ENCODE measurements around the gene PCDHGA6.
"Not testable (repeated sequence)": the region's sequence is repeated elsewhere in the genome, so short reads cannot be mapped to it uniquely, and the experiment has no call there.

PCDHGA6 gene

DNA sequence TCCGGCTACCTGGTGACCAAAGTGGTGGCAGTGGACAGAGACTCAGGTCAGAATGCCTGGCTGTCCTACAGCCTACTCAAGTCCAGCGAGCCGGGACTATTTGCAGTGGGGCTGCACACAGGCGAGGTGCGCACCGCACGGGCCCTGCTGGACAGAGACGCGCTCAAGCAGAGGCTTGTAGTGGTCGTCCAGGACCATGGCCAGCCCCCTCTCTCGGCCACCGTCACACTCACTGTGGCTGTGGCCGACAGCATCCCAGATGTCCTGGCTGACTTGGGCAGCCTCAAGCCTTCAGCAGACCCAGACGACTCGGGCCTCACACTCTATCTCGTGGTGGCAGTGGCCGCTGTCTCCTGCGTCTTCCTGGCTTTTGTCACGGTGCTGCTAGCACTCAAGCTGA lies 16.7 kb upstream of the PCDHGA6 start:
- in situ Hi-C loops (cut with HindIII; ENCODE audit: low sequenced_read_pairs), result no loop called here

DNA sequence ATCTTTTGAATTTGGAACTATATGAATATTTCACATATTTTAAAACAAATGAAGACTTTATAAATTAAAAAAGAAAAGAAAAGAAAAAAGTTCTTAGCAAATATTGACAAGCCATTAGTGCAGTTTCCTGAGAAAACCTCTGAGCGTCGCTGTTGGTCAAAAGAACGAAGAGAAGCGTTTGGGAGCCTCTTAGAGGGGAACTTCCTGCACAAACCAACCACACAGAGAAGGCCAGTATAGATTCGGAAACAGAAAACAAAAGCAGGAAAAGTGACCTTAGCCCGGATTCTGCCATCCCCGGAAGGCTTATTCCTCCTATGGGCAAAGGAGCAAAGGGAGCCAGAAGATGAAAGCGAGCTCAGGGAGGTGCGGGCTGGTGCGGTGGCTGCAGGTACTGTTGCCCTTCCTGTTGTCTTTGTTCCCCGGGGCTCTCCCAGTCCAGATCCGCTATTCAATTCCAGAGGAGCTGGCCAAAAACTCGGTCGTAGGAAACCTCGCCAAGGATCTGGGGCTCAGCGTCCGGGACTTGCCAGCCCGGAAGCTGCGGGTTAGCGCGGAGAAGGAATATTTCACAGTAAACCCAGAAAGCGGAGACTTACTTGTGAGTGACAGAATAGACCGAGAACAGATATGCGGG lies 13.8 kb upstream of the PCDHGA6 start, which contains the start of gene PCDHGB2:
Gene PCDHGB2 (plus strand): TSS at position 205 of the 637 bp plus-strand sequence. CDS start 142 bp downstream, at position 347.
- in situ Hi-C loops (cut with HindIII; ENCODE audit: low sequenced_read_pairs), result no loop called here

DNA sequence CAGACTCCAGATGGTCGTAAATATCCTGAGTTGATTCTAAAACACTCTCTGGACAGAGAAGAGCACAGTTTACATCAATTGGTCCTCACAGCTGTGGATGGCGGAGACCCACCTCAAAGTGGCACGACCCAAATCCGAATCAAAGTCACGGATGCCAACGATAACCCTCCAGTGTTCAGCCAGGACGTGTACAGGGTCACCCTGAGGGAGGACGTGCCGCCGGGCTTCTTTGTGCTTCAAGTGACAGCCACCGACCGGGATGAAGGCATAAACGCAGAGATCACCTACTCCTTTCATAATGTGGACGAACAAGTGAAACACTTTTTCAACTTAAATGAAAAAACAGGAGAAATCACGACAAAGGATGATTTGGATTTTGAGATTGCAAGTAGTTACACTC lies 13.0 kb upstream of the PCDHGA6 start:
- in situ Hi-C loops (cut with HindIII; ENCODE audit: low sequenced_read_pairs), result no loop called here

DNA sequence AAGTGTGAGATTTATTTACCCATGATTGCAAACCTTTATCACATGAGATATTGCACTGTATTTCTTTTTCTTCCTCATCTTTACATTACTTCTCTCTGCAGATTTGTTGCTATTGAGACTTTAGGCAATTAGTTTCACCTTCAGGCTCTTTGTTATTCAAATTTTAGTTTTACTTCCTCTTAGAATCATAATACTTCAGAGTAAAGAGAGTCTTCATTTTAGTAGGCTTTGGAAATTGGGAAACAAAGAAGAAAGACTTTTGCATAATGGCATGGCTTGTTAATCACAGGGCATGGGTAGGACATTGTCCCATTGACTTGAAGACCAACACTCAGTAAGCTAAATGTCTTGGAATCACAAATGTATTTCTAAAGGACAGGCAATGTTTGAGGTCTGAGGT lies 11.0 kb upstream of the PCDHGA6 start:
- in situ Hi-C loops (cut with HindIII; ENCODE audit: low sequenced_read_pairs), result no loop called here

DNA sequence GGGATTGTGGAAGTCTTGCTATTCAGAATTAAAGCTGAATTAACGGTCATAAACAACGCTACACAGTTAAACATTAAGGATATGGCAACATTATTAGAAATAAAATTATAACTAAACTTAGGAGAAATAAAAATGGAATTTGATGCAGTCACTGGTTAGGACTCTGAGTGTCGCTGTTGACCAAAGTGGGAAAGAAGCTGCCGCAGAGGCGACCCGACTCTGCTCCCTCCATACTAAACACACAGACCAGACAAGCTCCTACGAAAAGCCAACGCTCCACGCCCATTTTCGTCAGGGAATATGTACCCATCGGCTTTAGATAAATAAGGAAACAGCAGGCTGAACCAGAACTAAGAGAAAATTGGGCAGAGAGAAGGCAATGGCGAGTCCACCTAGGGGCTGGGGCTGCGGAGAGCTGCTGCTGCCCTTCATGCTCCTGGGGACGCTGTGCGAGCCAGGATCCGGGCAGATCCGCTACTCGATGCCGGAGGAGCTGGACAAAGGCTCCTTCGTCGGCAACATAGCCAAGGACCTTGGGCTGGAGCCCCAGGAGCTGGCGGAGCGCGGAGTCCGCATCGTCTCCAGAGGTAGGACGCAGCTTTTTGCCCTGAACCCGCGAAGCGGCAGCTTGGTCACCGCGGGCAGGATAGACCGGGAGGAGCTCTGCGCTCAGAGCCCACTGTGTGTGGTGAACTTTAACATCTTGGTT lies 9.6 kb upstream of the PCDHGA6 start, which contains the start of gene PCDHGA5:
Gene PCDHGA5 (plus strand): TSS at position 211 of the 709 bp plus-strand sequence. CDS start 169 bp downstream, at position 380.
- in situ Hi-C loops (cut with HindIII; ENCODE audit: low sequenced_read_pairs), result no loop called here

DNA sequence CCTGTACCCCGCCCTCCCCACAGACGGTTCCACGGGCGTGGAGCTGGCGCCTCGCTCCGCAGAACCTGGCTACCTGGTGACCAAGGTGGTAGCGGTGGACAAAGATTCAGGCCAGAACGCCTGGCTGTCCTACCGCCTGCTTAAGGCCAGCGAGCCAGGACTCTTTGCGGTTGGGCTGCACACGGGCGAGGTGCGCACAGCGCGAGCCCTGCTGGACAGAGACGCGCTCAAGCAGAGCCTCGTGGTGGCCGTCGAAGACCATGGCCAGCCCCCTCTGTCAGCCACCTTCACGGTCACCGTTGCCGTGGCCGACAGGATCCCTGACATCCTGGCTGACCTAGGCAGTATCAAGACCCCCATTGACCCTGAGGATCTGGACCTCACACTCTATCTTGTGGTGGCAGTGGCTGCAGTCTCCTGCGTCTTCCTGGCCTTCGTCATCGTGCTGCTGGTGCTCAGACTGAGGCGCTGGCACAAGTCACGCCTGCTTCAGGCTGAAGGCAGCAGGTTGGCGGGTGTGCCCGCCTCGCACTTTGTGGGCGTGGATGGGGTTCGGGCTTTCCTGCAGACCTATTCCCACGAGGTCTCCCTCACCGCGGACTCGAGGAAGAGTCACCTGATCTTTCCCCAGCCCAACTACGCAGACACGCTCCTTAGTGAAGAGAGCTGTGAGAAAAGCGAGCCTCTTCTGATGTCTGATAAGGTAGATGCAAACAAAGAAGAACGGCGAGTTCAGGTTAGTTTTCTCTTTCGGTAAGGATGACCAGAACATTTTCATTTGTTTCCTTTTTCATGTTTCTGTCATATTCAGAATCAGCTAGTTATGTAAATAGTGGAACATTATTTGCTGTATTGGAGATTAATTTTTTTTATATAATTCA lies 7.4 kb upstream of the PCDHGA6 start:
- in situ Hi-C loops (cut with HindIII; ENCODE audit: low sequenced_read_pairs), result no loop called here

DNA sequence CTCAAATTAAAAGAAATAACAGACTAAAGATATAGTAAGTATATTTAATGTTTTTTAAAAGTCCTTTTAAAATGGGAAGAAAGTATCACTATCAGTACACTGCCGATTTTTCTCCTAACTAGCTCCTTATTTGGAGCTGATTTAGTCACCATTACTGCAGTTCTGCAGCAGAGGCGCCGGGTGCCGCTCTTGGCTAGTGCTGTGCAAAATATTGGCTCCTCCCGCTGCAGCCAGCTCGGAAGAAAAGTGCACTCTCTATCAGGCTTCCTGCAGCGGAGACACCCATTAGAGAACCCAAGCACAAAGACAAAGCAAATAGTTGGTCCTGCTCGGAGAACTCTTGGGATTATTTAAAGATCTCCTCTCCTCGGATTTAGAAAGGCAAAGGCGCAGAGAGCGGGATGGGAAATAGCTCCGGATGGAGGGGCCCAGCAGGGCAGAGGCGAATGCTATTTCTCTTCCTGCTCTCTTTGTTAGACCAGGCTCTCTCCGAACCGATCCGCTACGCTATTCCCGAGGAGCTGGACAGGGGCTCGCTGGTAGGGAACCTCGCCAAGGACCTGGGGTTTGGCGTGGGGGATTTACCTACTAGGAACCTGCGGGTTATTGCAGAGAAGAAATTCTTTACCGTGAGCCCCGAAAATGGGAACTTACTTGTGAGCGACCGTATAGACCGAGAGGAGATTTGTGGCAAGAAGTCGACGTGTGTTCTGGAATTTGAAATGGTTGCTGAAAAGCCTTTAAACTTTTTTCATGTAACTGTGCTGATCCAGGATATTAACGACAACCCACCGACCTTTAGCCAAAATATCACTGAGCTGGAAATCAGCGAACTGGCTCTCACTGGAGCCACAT lies 3.5 kb upstream of the PCDHGA6 start, which contains the start of gene PCDHGB3:
Gene PCDHGB3 (plus strand): TSS at position 249 of the 855 bp plus-strand sequence. CDS start 153 bp downstream, at position 402.
- in situ Hi-C loops (cut with HindIII; ENCODE audit: low sequenced_read_pairs), result no loop called here

DNA sequence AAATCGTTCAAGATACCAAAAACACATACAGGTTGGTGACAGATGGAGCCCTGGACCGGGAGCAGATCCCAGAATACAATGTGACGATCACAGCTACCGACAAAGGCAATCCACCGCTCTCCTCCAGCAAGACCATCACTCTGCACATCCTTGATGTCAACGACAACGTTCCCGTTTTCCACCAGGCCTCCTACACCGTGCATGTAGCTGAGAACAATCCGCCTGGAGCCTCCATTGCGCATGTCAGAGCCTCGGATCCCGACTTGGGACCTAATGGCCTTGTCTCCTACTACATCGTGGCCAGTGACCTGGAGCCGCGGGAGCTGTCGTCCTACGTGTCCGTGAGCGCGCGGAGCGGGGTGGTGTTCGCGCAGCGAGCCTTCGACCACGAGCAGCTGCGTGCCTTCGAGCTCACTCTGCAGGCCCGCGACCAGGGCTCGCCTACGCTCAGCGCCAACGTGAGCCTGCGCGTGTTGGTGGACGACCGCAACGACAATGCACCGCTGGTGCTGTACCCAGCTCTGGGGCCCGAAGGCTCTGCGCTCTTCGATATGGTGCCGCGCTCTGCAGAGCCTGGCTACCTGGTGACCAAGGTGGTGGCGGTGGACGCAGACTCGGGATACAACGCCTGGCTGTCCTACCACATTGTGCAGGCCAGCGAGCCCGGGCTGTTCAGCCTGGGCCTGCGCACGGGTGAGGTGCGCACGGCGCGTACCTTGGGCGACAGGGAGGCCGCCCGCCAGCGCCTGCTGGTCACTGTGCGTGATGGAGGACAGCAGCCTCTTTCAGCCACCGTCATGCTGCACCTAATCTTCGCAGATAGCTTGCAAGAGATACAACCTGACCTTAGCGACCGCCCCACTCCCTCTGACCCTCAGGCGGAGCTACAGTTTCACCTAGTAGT lies 1.9 kb upstream of the PCDHGA6 start:
- in situ Hi-C loops (cut with HindIII; ENCODE audit: low sequenced_read_pairs), result no loop called here

DNA sequence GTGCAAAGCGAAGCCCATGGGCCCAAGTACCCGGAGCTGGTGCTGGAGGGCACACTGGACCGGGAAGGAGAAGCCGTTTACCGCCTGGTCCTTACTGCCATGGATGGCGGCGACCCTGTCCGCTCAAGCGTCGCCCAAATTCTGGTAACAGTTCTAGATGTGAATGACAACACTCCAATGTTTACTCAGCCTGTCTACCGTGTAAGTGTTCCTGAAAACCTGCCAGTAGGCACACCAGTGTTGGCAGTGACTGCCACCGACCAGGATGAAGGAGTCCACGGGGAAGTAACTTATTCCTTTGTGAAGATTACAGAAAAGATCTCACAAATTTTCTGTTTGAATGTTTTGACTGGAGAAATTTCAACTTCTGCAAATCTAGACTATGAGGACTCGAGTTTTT lies 936 bp downstream of the PCDHGA6 start:
- in situ Hi-C loops (cut with HindIII; ENCODE audit: low sequenced_read_pairs), result no loop called here

DNA sequence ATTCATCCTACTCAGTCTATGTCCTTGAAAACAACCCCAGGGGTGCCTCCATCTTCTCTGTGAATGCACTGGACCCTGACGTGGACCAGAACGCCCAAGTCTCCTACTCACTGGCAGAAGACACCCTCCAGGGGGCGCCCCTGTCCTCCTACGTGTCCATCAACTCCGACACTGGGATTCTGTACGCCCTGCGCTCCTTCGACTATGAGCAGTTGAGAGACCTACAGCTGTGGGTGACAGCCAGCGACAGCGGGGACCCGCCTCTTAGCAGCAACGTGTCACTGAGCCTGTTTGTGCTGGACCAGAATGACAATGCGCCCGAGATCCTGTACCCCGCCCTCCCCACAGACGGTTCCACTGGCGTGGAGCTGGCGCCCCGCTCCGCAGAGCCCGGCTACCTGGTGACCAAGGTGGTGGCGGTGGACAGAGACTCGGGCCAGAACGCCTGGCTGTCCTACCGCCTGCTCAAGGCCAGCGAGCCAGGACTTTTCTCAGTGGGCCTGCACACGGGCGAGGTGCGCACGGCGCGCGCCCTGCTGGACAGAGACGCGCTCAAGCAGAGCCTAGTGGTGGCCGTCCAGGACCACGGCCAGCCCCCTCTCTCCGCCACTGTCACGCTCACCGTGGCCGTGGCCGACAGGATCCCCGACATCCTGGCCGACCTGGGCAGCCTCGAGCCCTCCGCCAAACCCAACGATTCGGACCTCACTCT lies 1.9 kb downstream of the PCDHGA6 start:
- in situ Hi-C loops (cut with HindIII; ENCODE audit: low sequenced_read_pairs), result not testable (repeated sequence)

DNA sequence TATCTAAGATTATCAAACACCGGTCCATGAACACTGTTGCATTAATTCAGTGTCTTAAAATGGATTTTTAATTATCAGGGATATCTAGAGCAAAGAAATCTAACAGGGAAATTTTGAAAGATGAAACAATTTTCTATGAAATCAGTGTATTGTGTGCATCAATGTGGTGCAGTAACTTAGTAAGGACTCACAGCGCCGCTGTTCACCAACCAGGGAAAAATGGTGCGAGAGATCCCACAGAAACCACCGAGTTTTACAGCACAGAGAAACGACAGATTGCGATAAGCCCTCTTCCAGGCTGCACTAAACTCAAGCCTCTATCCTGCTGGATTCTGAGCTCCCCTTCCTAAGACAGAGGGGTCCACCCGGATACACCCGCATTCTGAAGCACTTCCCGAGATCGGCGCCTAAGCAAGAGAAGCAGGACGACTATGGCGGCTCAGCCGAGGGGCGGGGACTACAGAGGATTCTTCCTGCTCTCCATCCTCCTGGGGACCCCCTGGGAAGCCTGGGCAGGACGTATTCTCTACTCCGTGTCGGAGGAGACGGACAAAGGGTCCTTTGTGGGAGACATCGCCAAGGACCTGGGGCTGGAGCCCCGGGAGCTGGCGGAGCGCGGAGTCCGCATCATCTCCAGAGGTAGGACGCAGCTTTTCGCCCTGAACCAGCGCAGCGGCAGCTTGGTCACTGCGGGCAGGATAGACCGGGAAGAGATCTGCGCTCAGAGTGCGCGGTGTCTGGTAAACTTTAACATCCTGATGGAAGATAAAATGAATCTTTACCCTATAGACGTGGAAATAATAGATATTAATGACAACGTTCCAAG lies 9.0 kb downstream of the PCDHGA6 start, which contains the start of gene PCDHGA7:
Gene PCDHGA7 (plus strand): TSS at position 274 of the 826 bp plus-strand sequence. CDS start 158 bp downstream, at position 432.
- in situ Hi-C loops (cut with HindIII; ENCODE audit: low sequenced_read_pairs), result no loop called here

DNA sequence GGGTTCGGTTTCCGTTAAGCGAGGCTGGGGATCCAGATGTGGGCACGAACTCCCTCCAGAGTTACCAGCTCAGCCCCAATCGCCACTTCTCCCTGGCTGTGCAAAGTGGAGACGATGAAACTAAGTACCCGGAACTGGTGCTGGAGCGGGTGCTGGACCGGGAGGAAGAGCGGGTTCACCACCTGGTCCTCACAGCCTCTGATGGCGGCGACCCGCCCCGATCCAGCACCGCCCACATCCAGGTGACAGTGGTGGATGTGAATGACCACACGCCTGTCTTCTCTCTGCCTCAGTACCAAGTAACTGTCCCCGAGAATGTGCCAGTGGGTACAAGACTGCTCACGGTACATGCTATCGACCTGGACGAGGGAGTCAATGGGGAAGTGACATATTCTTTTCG lies 9.7 kb downstream of the PCDHGA6 start:
- in situ Hi-C loops (cut with HindIII; ENCODE audit: low sequenced_read_pairs), result no loop called here

DNA sequence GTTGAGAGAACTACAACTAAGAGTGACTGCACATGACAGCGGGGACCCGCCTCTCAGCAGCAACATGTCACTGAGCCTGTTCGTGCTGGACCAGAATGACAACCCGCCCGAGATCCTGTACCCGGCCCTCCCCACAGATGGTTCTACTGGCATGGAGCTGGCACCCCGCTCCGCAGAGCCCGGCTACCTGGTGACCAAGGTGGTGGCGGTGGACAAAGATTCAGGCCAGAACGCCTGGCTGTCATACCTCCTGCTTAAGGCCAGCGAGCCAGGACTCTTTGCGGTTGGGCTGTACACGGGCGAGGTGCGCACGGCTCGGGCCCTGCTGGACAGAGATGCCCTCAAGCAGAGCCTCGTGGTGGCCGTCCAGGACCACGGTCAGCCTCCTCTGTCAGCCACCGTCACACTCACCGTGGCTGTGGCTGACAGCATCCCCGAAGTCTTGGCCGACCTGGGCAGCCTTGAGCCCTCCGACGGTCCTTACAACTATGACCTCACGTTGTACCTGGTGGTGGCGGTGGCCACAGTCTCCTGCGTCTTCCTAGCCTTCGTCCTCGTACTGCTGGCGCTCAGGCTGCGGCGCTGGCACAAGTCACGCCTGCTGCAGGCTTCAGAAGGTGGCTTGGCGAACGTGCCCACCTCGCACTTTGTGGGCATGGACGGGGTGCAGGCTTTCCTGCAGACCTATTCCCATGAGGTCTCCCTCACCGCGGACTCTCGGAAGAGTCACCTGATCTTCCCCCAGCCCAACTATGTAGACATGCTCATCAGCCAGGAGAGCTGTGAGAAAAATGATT lies 11.0 kb downstream of the PCDHGA6 start:
- in situ Hi-C loops (cut with HindIII; ENCODE audit: low sequenced_read_pairs), result no loop called here

DNA sequence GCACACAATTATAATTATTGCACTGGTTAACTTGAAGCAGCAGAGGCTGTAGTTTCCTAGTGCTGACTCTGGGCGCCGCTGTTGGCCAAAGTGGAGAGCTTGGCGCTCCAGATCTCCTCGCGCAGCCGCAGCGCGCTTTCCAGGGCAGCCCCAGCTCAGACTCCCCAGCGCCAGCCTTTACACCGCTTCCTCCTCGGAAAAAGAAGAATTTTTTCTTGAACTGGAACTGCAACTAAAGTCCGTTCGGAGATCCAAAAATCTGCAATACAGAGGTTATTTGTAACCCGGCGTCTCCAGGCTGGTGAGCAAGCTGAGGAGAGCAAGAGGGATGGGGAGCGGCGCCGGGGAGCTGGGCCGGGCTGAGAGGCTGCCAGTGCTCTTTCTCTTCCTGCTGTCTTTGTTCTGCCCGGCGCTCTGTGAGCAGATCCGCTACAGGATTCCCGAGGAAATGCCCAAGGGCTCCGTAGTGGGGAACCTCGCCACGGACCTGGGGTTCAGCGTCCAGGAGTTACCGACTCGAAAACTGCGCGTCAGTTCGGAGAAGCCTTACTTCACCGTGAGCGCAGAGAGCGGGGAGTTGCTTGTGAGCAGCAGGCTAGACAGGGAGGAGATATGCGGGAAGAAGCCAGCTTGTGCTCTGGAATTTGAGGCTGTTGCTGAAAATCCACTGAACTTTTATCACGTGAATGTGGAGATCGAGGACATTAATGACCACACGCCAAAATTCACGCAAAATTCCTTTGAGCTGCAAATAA lies 14.0 kb downstream of the PCDHGA6 start, which contains the start of gene PCDHGB4:
Gene PCDHGB4 (plus strand): TSS at position 142 of the 755 bp plus-strand sequence. CDS start 187 bp downstream, at position 329.
- in situ Hi-C loops (cut with HindIII; ENCODE audit: low sequenced_read_pairs), result not testable (repeated sequence)

DNA sequence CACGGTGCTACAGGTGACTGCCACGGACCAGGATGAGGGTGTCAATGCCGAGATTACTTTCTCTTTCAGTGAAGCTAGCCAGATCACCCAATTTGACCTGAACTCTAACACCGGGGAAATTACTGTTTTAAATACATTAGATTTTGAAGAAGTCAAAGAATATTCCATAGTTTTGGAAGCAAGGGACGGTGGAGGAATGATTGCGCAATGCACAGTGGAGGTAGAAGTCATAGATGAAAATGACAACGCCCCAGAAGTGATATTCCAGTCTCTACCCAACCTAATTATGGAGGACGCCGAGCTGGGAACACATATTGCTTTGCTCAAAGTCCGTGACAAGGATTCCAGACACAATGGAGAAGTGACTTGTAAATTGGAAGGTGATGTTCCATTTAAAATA lies 15.0 kb downstream of the PCDHGA6 start:
- in situ Hi-C loops (cut with HindIII; ENCODE audit: low sequenced_read_pairs), result no loop called here

Data from DLD1 (cell line).